GM23338 (cell line): ENCODE measurements around the gene STOX2.

Source experiments
- CREB1 ChIP-seq: fragments of 250-450 bp; sonication (Bioruptor Pico); IDR thresholded peaks from 2 replicates; pipeline ENCODE4 v1.5.0; 2020; ENCODE audit warnings: low read depth, mild to moderate bottlenecking, moderate library complexity
- EZH2 ChIP-seq: fragments of 200-600 bp; sonication (generic); IDR thresholded peaks from one replicate; pipeline ENCODE4 v1.8.0; 2017; ENCODE audit warnings: antibody characterized with exemption, mild to moderate bottlenecking, low read depth; ENCODE audit not compliant: unreplicated experiment
- EZH2phosphoT487 ChIP-seq: fragments of 200-600 bp; sonication (generic); IDR thresholded peaks from one replicate; pipeline ENCODE4 v1.8.1; 2018; ENCODE audit warnings: antibody characterized with exemption; ENCODE audit not compliant: unreplicated experiment
- JUNB ChIP-seq: IDR thresholded peaks from one replicate; pipeline ENCODE4 v1.6.1; 2016; ENCODE audit warnings: antibody characterized with exemption; ENCODE audit not compliant: unreplicated experiment
- NANOG ChIP-seq: IDR thresholded peaks from 2 replicates; pipeline ENCODE4 v1.6.1; 2016; ENCODE audit warnings: antibody characterized with exemption, borderline replicate concordance
- POLR2AphosphoS5 ChIP-seq: IDR thresholded peaks from 2 replicates; pipeline ENCODE4 v1.6.1; 2016; ENCODE audit warnings: antibody characterized with exemption, low read depth
- TF ChIP-seq, protein P1 (sequence below), 2 experiments: fragments of 200-600 bp in 1 of 2; sonication (generic) in 1 of 2; conservative IDR thresholded peaks; 2 replicates each; pipeline versions ENCODE4 v1.5.1 to v1.6.1; 2016 to 2017; ENCODE audit warnings: antibody characterized with exemption in 2 of 2, low read depth in 2 of 2, mild to moderate bottlenecking in 2 of 2, moderate library complexity in 1 of 2
- TF ChIP-seq, protein P2 (sequence below): IDR thresholded peaks from one replicate; pipeline ENCODE4 v1.6.1; 2018; ENCODE audit warnings: antibody characterized with exemption; ENCODE audit not compliant: unreplicated experiment
- TF ChIP-seq, protein P3 (sequence below): fragments of 250-450 bp; sonication (Bioruptor Pico); IDR thresholded peaks from 2 replicates; pipeline ENCODE4 v1.5.0; 2020; ENCODE audit warnings: mild to moderate bottlenecking, moderate library complexity
- TF ChIP-seq, protein P4 (sequence below): IDR thresholded peaks from 2 replicates; pipeline ENCODE4 v1.6.1; 2016; ENCODE audit warnings: antibody characterized with exemption

DNA sequence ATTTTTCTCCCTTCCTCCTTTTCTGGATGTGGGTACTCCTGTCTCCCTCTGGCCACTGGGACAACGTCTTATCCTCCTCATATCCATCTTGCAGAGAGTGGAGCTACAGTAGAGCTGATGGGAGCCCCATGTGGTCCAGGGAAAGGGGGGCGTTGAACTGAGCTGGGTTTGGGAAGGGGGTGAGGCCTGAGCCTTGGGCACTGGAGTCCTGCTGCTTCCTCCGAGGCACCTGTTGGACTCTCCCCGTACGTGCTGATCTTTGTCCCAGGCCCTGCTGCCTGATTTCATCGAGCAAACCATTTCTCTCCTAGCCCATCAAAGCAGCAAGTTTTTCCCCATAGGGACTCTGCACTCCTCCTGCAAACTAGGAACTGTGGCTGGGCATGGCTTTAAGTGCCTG, 94.3 kb downstream of the STOX2 start:
- TF ChIP-seq EZH2, result no peak
- TF ChIP-seq, protein P1, sequence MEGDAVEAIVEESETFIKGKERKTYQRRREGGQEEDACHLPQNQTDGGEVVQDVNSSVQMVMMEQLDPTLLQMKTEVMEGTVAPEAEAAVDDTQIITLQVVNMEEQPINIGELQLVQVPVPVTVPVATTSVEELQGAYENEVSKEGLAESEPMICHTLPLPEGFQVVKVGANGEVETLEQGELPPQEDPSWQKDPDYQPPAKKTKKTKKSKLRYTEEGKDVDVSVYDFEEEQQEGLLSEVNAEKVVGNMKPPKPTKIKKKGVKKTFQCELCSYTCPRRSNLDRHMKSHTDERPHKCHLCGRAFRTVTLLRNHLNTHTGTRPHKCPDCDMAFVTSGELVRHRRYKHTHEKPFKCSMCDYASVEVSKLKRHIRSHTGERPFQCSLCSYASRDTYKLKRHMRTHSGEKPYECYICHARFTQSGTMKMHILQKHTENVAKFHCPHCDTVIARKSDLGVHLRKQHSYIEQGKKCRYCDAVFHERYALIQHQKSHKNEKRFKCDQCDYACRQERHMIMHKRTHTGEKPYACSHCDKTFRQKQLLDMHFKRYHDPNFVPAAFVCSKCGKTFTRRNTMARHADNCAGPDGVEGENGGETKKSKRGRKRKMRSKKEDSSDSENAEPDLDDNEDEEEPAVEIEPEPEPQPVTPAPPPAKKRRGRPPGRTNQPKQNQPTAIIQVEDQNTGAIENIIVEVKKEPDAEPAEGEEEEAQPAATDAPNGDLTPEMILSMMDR (conservative IDR thresholded peaks at IDR 0.05; ENCODE audit: low read depth in 2 of 2), result no peak
- no peak for TF ChIP-seq POLR2AphosphoS5
- TF ChIP-seq, protein P2, sequence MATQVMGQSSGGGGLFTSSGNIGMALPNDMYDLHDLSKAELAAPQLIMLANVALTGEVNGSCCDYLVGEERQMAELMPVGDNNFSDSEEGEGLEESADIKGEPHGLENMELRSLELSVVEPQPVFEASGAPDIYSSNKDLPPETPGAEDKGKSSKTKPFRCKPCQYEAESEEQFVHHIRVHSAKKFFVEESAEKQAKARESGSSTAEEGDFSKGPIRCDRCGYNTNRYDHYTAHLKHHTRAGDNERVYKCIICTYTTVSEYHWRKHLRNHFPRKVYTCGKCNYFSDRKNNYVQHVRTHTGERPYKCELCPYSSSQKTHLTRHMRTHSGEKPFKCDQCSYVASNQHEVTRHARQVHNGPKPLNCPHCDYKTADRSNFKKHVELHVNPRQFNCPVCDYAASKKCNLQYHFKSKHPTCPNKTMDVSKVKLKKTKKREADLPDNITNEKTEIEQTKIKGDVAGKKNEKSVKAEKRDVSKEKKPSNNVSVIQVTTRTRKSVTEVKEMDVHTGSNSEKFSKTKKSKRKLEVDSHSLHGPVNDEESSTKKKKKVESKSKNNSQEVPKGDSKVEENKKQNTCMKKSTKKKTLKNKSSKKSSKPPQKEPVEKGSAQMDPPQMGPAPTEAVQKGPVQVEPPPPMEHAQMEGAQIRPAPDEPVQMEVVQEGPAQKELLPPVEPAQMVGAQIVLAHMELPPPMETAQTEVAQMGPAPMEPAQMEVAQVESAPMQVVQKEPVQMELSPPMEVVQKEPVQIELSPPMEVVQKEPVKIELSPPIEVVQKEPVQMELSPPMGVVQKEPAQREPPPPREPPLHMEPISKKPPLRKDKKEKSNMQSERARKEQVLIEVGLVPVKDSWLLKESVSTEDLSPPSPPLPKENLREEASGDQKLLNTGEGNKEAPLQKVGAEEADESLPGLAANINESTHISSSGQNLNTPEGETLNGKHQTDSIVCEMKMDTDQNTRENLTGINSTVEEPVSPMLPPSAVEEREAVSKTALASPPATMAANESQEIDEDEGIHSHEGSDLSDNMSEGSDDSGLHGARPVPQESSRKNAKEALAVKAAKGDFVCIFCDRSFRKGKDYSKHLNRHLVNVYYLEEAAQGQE, result no peak
- TF ChIP-seq EZH2phosphoT487, result no peak
- no peak for TF ChIP-seq JUNB
- no peak for TF ChIP-seq CREB1 (CRISPR knock-in tag)
- no peak for TF ChIP-seq NANOG
- TF ChIP-seq, protein P3, sequence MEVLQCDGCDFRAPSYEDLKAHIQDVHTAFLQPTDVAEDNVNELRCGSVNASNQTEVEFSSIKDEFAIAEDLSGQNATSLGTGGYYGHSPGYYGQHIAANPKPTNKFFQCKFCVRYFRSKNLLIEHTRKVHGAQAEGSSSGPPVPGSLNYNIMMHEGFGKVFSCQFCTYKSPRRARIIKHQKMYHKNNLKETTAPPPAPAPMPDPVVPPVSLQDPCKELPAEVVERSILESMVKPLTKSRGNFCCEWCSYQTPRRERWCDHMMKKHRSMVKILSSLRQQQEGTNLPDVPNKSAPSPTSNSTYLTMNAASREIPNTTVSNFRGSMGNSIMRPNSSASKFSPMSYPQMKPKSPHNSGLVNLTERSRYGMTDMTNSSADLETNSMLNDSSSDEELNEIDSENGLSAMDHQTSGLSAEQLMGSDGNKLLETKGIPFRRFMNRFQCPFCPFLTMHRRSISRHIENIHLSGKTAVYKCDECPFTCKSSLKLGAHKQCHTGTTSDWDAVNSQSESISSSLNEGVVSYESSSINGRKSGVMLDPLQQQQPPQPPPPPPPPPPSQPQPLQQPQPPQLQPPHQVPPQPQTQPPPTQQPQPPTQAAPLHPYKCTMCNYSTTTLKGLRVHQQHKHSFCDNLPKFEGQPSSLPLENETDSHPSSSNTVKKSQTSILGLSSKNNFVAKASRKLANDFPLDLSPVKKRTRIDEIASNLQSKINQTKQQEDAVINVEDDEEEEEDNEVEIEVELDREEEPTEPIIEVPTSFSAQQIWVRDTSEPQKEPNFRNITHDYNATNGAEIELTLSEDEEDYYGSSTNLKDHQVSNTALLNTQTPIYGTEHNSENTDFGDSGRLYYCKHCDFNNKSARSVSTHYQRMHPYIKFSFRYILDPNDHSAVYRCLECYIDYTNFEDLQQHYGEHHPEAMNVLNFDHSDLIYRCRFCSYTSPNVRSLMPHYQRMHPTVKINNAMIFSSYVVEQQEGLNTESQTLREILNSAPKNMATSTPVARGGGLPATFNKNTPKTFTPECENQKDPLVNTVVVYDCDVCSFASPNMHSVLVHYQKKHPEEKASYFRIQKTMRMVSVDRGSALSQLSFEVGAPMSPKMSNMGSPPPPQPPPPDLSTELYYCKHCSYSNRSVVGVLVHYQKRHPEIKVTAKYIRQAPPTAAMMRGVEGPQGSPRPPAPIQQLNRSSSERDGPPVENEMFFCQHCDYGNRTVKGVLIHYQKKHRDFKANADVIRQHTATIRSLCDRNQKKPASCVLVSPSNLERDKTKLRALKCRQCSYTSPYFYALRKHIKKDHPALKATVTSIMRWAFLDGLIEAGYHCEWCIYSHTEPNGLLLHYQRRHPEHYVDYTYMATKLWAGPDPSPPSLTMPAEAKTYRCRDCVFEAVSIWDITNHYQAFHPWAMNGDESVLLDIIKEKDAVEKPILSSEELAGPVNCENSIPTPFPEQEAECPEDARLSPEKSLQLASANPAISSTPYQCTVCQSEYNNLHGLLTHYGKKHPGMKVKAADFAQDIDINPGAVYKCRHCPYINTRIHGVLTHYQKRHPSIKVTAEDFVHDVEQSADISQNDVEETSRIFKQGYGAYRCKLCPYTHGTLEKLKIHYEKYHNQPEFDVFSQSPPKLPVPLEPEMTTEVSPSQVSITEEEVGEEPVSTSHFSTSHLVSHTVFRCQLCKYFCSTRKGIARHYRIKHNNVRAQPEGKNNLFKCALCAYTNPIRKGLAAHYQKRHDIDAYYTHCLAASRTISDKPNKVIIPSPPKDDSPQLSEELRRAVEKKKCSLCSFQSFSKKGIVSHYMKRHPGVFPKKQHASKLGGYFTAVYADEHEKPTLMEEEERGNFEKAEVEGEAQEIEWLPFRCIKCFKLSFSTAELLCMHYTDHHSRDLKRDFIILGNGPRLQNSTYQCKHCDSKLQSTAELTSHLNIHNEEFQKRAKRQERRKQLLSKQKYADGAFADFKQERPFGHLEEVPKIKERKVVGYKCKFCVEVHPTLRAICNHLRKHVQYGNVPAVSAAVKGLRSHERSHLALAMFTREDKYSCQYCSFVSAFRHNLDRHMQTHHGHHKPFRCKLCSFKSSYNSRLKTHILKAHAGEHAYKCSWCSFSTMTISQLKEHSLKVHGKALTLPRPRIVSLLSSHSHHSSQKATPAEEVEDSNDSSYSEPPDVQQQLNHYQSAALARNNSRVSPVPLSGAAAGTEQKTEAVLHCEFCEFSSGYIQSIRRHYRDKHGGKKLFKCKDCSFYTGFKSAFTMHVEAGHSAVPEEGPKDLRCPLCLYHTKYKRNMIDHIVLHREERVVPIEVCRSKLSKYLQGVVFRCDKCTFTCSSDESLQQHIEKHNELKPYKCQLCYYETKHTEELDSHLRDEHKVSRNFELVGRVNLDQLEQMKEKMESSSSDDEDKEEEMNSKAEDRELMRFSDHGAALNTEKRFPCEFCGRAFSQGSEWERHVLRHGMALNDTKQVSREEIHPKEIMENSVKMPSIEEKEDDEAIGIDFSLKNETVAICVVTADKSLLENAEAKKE (CRISPR knock-in tag), result no peak
- TF ChIP-seq, protein P4, sequence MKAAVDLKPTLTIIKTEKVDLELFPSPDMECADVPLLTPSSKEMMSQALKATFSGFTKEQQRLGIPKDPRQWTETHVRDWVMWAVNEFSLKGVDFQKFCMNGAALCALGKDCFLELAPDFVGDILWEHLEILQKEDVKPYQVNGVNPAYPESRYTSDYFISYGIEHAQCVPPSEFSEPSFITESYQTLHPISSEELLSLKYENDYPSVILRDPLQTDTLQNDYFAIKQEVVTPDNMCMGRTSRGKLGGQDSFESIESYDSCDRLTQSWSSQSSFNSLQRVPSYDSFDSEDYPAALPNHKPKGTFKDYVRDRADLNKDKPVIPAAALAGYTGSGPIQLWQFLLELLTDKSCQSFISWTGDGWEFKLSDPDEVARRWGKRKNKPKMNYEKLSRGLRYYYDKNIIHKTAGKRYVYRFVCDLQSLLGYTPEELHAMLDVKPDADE, result no peak
